Hematopoietic multipotent progenitor cell treated with erythropoietin and hydrocortisone succinate and interleukin-3 and kit ligand, for 4 days (in vitro differentiated cells): ENCODE data around the gene C6orf62.
"Not testable (repeated sequence)": the region's sequence is repeated elsewhere in the genome, so short reads cannot be mapped to it uniquely, and the experiment has no call there.

Source experiments
- DNase-seq: peaks from one replicate; pipeline ENCODE4 v3.0.0-alpha.2; 2015

C6orf62 gene

DNA sequence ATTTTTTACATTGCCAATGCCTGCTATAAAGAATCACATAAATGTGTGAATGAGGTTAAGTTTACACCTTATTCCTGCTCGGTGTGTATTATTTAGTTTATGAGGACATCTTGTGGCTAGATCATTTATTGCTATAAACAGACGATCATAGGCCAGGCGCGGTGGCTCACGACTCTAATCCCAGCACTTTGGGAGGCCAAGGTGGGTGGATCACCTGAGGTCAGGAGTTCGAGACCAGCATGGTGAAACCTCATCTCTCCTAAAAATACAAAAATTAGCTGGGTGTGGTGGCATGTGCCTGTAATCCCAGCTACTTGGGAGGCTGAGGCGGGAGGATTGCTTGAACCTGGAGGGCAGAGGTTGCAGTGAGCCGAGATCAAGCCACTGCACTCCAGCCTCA, 23.3 kb downstream of the C6orf62 start:
- DNase-seq = peak; percentile 77

GRCh38 chr6:24694198-24694597, 24.8 kb downstream of the C6orf62 start:
- no peak for DNase-seq

GRCh38 chr6:24692848-24693592, 25.9 kb downstream of the C6orf62 start:
- no peak for DNase-seq

DNA sequence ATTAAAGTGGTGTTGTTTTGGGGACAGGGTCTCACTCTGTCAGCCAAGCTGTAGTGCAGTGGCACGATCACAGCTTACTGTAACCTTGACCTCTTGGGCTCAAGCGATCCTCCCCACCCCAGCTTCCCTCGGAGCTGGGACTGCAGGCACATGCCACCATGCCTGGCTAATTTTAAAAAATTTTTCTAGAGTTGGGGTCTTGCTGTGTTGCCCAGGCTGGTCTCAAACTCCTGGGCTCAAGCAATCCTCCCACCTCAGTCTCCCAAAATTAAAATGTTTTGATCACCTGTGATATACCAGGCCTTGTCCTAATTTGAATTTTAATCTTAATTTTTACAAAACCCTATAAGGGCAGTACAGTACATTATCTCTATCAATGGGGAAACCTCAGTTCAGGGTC, 26.5 kb downstream of the C6orf62 start:
- DNase-seq = no peak

GRCh38 chr6:24692003-24692402, 27.0 kb downstream of the C6orf62 start:
- DNase-seq = no peak

DNA sequence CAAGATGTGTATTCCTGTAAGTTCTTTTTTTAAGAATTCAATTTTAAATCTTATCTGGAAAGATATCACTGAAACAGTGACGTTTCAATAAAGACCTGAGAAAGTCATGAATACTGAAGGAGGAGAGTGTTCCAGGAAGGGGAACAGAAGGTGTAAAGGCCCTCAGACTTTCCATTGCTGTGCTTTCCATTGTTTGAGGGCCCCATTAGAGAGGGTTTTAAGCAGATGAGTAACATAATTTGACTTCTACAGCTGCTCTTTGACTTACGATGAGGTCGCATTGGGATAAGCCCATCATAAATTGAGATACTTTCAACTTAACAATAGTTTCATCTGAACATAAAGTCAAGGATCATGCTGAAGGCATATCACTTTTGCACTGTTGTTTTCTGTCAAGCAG, 27.4 kb downstream of the C6orf62 start:
- no peak for DNase-seq

DNA sequence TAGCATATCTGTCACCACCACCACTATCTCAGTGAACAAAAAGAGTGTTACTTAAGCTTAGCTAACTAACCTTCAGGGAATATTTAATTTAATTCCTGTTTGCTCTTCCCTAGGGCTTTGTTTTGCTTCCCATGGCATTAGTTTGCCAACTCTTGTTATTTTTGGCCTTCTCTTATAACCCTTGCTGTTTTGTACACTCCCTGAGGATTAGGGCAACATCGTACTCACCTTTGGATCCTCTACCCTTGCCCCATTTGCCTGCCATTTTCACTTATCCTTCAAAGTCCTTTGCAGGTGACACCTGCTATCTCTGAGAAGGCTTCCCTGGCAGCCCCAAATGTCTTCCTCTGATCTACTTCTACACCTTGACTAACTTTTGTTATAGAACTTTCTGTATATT, 28.4 kb downstream of the C6orf62 start:
- DNase-seq = no peak

- no peak for DNase-seq
Observed at GRCh38 chr6:24689964-24690363, 29.0 kb downstream of the C6orf62 start.

DNA sequence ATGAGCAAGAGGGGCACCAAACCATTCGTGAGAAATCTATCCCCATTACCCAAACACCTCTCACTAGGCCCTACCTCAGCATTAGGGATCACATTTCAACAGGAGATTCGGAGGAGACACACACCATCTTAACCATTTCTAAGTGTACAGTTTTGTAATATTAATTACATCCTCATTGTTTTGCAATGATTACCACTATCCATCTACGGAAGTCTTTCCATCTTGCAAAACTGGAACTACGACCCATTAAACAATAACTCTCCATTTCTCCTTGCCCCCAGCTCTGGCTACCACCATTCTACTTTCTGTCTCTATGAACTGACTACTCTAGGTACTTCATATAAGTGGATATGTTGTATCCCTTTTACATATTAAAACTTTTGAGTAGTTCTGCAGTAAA, 32.0 kb downstream of the C6orf62 start:
- DNase-seq = no peak

DNA sequence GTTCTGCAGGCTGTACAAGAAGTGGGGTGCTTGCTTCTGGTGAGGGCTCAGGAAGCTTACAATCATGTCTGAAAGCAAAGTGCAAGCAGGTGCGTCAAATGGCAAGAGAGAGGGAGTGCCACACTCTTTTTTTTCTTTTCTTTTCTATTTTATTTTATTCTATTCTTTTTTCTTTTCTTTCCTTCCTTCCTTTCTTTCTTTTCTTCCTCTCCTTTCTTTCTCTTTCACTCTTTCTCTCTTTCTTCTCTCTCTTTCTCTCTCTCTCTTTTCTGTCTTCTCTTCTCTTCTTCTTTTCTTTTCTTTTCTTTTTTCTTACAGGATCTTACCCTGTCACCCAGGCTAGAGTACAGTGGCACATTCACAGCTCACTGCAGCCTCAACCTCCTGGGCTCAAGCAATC, 32.5 kb downstream of the C6orf62 start:
- DNase-seq = no peak

DNA sequence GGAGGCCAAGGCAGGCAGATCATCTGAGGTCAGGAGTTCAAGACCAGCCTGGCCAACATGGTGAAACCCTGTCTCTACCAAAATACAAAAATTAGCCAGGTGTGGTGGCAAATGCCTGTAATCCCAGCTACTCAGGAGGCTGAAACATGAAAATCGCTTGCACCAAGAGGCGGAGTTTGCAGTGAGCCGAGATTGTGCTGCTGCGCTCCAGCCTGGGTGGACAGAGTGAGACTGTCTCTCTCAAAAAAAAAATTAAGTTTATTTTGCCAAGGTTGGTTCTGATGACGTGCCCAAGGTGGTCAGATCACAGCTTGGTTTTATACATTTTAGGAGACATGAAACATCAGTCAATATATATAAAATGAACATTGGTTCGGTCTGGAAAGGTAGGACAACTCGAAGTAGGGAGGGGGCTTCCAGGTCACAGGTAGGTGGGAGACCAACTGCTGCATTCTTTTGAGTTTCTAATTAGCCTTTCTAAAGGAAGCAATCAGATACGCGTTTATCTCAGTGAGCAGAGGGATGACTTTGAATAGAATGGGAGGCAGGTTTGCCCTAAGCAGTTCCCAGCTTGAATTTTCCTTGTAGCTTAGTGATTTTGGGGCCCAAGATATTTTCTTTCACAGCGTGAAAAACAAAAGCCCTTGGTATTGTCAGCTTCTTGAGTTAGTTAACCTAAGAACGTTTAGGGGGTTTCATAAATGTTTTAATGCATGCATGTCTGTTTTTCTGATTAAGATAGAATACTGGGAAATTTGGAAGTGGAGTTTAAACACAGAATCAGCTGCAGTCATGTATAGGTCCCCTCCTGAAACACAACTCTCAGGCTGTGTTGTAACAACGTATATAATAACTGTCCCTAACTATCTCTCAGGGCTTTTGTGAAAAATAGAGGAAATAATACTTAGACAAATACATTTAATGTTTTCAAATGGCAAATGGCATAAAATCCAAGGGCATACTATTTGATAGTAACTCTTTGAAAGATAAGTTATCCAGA, 35.4 kb downstream of the C6orf62 start:
- DNase-seq = no peak

DNA sequence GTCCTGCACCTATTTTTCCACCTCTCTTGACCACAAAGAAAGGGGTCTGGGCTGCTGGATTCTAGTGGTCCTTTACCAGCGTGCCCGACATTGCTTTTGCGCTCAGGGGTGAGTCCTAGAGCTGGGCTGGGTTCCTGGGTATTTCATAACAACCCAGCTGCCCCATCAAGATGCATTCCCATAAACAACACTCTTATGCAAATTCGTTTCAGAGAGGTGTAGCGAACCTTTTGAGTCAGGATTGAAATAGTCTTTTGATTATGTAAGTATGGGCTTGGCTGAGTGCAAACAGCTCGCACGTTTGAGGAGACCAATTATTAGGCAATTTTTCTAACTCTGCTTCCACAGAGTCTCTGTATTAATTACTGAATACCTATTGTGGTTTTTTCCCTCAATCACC, 38.4 kb downstream of the C6orf62 start:
- no peak for DNase-seq

DNA sequence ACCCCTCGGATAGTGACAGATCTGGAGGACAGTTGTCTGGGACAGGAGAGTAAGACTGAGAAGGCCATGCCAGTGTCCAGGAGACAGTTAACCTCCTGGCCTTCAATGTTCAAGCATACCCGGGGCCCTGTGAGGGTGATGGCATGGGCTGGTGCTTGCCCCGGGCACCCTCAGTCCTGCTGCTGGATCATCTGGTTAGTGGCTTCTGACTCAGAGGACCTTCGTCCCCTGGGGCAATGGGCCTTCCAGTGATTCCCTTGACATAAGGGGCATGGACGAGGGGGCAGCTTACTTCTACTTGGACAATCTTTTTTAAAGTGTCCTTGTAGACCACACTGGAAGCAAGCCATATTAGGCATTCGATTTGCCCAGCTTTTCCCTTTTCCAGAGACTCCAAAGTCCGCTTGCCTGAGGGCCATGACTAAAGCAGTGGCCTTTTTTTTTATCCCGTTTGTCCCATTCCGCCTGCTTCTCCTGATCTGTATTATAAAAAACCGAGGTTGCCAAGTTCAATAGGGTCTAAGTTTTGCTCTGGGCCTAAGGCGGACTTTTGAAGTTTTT, 40.1 kb downstream of the C6orf62 start:
- not testable (repeated sequence) for DNase-seq

DNA sequence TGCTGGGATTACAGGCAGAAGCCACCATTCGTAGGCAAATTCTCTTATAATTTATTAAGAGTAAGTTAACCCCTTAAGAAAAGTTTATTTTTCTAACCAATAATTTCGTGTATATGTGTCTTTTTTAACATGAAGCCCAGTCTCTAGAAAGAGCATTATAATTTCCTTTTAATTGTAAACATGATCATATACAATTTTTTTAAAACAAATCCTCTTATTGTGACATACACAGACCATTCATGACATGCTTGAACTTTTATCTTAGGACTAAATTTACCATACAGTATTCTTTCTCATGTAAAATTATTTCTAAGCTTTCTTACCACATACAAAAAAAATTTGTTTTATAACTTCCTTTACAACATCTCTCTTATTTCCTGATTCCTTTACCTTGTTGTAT, 45.3 kb downstream of the C6orf62 start:
- DNase-seq = peak; percentile 37

GRCh38 chr6:24672620-24673182, 46.3 kb downstream of the C6orf62 start:
- no peak for DNase-seq

DNA sequence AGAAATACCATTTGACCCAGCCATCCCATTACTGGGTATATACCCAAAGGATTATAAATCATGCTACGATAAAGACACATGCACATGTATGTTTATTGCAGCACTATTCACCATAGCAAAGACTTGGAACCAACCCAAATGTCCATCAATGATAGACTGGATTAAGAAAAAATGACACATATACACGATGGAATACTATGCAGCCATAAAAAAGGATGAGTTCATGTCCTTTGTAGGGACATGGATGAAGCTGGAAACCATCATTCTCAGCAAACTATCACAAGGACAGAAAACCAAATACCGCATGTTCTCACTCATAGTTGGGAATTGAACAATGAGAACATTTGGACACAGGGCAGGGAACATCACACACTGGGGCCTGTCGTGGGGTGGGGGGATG, 47.9 kb downstream of the C6orf62 start:
- not testable (repeated sequence) for DNase-seq

DNA sequence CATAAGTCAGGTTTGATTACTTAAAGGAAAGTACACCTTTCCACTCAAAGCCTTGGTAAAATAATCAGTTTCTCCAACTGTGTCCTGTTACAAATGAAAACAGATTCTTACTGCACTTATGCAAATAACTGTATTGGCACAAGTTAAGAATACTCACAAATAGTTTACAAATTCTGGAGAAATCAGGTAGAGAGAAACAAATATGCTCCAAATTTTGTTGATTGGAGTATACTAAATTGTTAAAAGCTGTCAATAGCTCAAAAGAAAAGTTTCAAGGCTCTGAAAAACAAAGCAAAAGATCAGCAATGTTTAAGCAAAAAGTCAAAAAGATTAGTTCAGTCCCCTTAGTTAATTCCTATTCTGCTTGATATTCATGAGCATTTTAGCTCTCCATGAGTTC, 48.5 kb downstream of the C6orf62 start:
- not testable (repeated sequence) for DNase-seq

- DNase-seq = no peak
Observed at GRCh38 chr6:24668997-24669361, 50.0 kb downstream of the C6orf62 start.

DNA sequence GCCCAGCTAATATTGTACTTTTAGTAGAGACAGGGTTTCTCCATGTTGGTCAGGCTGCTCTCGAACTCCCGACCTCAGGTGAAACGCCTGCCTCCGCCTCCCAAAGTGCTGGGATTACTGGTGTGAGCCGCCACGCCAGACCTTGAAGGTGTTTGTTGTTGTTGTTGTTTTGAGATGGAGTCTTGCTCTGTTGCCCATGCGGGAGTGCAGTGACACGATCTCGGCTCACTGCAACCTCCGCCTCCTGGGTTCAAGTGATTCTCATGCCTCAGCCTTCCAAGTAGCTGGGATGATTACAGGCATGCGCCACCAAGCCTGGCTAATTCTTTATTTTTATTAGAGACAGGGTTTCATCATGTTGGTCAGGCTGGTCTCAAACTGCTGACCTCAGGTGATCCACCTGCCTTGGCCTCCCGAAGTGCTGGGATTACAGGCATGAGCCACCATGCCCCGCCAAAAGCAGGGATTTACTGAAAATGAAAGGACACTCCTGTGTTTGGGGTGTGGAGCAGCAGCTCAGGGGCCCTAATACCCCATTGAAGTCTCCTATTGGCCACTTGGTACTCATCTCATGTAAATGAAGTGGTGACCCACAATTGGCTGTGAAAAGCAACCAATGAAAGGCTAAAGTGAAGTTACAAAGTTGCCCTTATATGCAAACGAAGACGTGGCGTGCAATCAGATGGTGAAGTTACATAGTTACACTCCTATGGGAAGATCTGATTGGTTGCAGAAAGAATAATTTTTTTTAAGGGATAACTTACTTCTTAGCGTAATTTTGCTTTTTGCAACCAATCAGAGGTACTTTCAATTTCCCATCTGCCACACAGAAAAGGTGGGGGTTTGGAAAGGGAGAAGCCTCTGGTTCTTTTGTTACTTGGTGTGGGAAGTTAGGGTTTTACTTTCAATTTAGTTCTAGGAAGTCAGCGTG, 50.6 kb downstream of the C6orf62 start:
- DNase-seq = not testable (repeated sequence)

GRCh38 chr6:24667378-24667803, 51.6 kb downstream of the C6orf62 start:
- DNase-seq = peak; percentile 60

DNA sequence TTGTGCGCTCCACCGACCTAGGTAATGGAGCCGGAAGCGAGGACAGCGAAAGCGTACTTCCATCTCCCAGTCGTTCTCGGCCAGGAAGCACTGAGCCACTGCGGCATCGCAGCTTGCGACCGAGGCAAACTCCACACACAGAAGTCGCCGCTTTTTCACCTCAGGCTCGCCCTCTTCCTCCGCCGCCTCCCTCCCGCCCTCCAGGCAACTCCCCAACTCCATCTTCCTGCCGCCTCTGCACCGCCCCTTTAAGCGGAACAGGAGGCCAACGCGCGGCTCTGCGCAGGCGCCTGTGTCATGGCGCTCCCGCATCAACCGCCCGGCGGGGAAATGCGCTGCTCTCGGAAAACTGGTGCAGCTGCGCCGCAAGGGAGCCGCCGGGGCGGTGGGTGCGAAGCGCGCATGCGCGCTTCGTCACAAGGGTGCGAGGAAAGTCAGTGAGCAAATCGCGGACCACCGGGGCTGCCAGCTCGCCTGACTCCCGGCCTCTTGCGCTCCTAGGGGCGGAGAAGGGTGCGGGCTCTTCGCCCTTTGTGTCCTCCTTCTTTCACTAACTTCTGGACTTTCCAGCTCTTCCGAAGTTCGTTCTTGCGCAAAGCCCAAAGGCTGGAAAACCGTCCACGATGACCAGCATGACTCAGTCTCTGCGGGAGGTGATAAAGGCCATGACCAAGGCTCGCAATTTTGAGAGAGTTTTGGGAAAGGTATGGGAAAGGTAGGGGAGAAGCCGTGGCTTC, 52.1 kb downstream of the C6orf62 start, which contains the start of the genes ACOT13 and TDP2:
TSS of gene ACOT13 (plus strand) at position 437 of the 737 bp plus-strand sequence. CDS start at position 624, 187 bp downstream.
TSS of gene TDP2 (minus strand) at position 259 of the 737 bp plus-strand sequence. CDS start at position 222, 37 bp downstream.
- DNase-seq = peak; percentile 99
